Duodenal mucosa (tissue), 2 donors: Measurements from ENCODE around the gene GGA1.
A peak's percentile ranks its signal among the peaks of the same experiment; 100 is the strongest.

Experiments
- H3K27ac ChIP-seq: one replicate; pipeline ENCODE4 v1.7.0; 2013; ENCODE audit warnings: low read depth, low read length
- H3K27me3 ChIP-seq, 2 donors: one replicate each; pipeline ENCODE4 v1.7.0; 2013; ENCODE audit warnings: low read length in 2 of 2, control low read depth in 1 of 2; ENCODE audit not compliant: insufficient read depth in 2 of 2, control insufficient read depth in 1 of 2
- H3K36me3 ChIP-seq, 2 donors: one replicate each; pipeline ENCODE4 v1.7.0; 2013; ENCODE audit warnings: low read length in 2 of 2, control low read depth in 1 of 2; ENCODE audit not compliant: insufficient read depth in 2 of 2, control insufficient read depth in 1 of 2
- H3K4me1 ChIP-seq, 2 donors: one replicate each; pipeline ENCODE4 v1.7.0; 2013; ENCODE audit warnings: low read length in 2 of 2, control low read depth in 1 of 2; ENCODE audit not compliant: insufficient read depth in 2 of 2, control insufficient read depth in 1 of 2
- H3K4me3 ChIP-seq, 2 donors: one replicate each; pipeline ENCODE4 v1.7.0; 2013; ENCODE audit warnings: low read length in 2 of 2, low read depth in 1 of 2
- H3K9ac ChIP-seq, 2 donors: one replicate each; pipeline ENCODE4 v1.7.0; 2013; ENCODE audit warnings: low read length in 2 of 2, low read depth in 1 of 2
- H3K9me3 ChIP-seq, 2 donors: one replicate each; pipeline ENCODE4 v1.7.0; 2013; ENCODE audit warnings: low read length in 2 of 2, control low read depth in 1 of 2; ENCODE audit not compliant: control insufficient read depth in 1 of 2

GGA1 gene

DNA sequence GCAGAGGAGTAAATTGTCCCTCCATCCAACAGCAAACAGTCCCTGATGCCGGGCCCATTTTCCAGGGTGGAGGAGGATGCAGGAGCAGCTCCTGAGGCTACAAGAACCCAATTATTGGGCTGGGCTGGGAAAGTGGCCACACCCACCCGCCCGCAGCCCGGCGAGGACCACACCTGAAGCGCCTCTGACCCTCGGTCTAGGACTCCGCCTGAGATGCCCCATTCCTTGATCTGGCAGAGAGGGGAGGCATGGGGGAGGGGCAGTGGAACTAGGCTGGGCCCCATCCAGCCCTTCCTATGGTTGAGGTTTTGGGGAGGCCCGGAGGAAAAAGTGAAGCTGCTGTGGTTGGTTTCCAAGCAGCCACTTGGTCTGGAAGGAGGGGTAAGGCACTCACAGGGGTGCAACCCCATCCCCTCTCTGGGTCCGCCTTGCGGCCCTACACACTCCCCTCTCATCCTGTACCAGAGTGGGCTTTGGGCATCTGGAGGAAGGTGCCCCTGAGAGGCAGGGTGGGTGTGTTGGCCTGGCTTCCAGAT, 64.4 kb downstream of the GGA1 start:
- no peaks in the 10 kb centered on the region for H3K36me3 ChIP-seq
- H3K9ac ChIP-seq = no peak overlapping the region
- no peak overlapping the region for H3K4me3 ChIP-seq
- H3K4me1 ChIP-seq = peaks cover 23 to 34% of the 10 kb centered on the region in 2 donors
- H3K9me3 ChIP-seq = no peaks in the 10 kb centered on the region
- no peaks in the 10 kb centered on the region for H3K27me3 ChIP-seq
- H3K27ac ChIP-seq = no peak overlapping the region

DNA sequence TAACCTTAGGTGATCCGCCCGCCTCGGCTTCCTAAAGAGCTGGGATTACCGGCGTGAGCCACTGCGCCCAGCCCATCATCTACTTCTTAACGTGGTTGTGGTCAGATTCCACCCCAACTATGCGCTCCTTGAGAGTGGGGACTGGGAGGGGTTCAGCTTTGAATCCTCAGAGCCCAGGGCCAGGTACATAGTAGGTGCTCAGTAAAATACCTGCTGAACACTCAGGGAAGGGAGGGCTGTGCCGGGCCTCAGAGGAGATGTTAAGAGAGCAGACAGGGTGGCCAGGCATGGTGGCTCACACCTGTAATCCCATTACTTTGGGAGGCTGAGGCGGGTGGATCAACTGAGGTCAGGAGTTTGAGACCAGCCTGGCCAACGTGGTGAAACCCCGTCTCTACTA, 65.6 kb downstream of the GGA1 start:
- peak overlapping the region; percentile 32 for H3K27ac ChIP-seq
- H3K27me3 ChIP-seq = no peaks in the 10 kb centered on the region
- H3K4me3 ChIP-seq = no peak overlapping the region
- H3K9me3 ChIP-seq = no peaks in the 10 kb centered on the region
- peaks cover 27 to 38% of the 10 kb centered on the region in 2 donors for H3K4me1 ChIP-seq
- H3K36me3 ChIP-seq = no peaks in the 10 kb centered on the region
- H3K9ac ChIP-seq = no peak overlapping the region

DNA sequence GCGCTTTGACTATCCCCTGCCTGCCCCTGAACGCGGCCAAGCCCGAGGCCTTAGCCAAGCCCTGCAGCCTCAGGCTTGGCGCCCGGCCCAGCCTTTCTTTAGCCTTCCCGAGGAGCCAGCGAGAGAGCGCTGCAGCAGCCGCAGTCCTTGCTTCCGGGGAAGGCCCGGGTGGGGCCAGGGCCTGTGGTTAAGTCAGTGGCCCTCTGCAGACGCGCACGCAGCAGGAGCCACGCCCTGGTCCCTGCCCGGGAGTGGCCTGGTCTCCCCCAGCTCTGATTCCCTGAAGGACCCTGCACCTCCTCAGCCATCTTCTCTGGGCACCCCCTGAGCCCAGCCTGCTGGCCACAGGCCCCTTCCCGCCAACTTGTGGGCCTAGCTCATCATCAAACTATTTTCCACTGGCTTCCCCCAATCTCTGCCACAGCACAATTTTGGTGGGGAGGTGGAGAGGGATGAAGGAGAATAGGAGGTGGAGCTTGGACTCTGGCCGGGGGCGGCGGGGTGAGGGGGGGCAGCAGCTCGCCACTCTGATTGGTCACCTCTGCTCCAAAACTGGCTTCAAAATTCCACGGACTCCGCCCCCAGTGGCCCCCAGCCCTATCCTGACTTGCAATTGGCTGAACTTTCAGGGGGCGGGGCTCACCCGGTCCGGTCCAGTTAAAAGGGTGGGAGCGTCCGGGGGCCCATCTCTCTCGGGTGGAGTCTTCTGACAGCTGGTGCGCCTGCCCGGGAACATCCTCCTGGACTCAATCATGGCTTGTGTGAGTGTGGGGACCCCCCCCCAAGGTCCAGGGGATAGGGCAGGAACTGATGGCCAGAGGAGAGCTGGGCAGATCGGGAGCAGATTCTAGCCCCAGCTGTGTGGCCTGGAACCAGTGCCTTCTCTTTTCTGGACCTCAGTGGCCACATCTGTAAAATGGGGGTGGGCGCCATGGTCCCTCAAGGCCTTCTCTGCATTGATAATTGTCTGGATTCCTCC, 66.6 kb downstream of the GGA1 start, which contains the start of gene LGALS1:
TSS of gene LGALS1 (plus strand) at position 686 of the 979 bp plus-strand sequence. CDS start at position 753, 67 bp downstream.
- H3K36me3 ChIP-seq = no peaks in the 10 kb centered on the region
- H3K4me1 ChIP-seq = peaks cover 27 to 38% of the 10 kb centered on the region in 2 donors
- no peaks in the 10 kb centered on the region for H3K27me3 ChIP-seq
- H3K9ac ChIP-seq = peak within 1 kb of the TSS; percentile 72 to 74
- peak within 1 kb of the TSS; percentile 73 for H3K4me3 ChIP-seq
- H3K27ac ChIP-seq = peak within 1 kb of the TSS; percentile 89
- H3K9me3 ChIP-seq = no peaks in the 10 kb centered on the region

DNA sequence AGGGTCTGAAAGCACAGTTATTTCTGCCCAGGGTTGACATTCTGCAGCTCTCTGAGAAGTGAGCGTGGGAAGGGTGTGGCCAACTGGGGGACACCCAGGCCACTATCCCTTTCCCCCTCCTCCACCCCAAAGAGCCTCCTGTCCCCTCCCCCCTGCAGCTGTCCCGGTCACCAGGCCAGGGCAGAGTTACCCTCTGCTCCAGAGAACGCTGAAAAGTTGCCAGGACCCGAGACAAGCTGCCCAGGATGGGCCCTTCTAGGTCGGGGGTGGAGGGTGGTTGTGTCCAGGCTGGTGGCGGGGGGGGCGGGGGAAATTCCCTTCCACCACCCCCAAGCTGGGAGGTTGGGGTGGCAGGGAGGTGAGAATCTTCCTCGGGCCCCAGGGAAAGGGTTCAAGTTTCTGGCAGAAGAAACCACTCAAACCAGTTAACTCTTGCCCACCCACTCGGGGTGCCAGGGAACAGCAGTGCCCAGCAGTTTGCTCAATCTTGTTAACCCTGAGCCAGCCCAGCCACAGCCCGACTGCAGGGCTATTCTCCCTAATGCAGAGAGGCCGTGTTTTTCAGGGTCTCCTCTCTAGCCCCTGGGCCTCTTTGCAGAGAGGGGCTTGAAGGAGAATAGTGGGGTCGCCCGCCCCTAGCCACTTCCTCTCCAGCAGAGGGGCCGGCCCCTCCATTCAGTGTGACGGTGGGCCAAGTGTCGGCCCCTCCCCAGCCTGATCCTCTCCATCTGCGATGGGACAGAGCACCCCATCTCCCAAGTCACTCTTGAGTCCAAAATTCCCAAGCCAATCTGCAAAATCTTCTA, 67.5 kb downstream of the GGA1 start:
- Histone ChIP-seq H3K9ac (peak overlapping the region; percentile 72 to 73), H3K4me3 (peak overlapping the region; percentile 73), H3K4me1 (peaks cover 31 to 46% of the 10 kb centered on the region in 2 donors), H3K36me3 (no peaks in the 10 kb centered on the region), H3K9me3 (no peaks in the 10 kb centered on the region), H3K27me3 (no peaks in the 10 kb centered on the region), H3K27ac (peak overlapping the region; percentile 89)

DNA sequence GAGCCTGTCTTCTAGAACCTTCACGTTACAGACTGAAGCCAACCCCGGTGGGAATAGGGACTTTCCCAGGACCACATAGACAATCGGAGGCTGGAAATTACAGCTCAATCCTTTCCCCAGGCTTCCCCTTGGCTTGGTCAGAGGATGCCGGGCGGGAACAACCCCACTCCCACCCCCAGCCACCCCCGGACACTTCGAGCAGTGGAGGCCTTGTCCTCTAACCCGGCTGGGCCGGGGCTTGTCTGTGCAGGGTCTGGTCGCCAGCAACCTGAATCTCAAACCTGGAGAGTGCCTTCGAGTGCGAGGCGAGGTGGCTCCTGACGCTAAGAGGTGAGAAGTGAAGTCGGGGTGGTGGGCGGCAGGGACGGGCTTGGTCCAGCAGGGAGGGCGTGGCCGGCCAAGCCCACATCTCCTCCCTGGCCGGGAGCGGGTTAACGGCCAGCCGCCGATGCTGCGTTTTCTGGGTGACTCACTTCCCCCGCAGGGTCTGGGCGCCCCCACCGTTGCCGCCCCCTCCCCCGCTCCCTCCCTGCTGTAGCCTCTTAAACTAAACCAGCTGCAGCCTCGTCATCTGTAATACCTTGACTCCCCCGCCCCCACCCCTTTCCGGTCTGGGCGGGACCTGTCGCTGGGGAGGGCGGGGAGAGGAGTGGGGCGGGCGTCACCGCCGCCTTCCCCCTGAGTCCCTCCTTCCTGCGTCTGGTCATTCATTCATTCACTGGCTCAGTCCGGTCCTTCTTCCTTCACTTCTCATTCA, 68.3 kb downstream of the GGA1 start:
- H3K9ac ChIP-seq = peak overlapping the region; percentile 72 to 73
- H3K4me1 ChIP-seq = peaks cover 39 to 54% of the 10 kb centered on the region in 2 donors

DNA sequence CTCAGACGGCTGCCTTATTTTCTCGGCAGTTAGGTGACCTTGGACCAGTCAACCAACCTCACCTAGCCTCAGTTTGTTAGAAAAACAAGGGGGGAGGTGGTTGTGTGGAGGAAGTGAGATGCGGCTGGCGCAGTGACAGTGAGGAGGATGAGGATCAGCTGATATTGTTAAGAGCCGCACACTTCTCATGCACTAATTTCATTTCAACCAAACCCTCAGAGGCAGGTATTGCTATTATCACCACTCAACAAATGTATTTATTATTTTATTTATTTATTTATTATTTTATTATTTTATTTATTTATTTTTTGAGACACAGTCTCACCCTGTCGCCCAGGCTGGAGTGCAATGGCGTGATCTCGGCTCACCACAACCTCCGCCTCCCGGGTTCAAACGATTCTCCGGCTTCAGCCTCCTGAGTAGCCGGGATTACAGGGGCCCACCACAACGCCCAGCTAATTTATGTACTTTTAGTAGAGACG, 68.9 kb downstream of the GGA1 start:
- Histone ChIP-seq H3K27me3 (no peaks in the 10 kb centered on the region), H3K27ac (peak overlapping the region; percentile 89), H3K9ac (peak overlapping the region in 1 of 2 donors; percentile 72), H3K4me1 (peaks cover 35 to 50% of the 10 kb centered on the region in 2 donors), H3K36me3 (no peaks in the 10 kb centered on the region), H3K9me3 (no peaks in the 10 kb centered on the region), H3K4me3 (peak overlapping the region; percentile 73)

More for the DNA sequence above, 68.3 kb downstream of the GGA1 start:
- Histone ChIP-seq H3K27me3 (no peaks in the 10 kb centered on the region), H3K4me3 (peak overlapping the region; percentile 73), H3K27ac (peak overlapping the region; percentile 89), H3K36me3 (no peaks in the 10 kb centered on the region), H3K9me3 (no peaks in the 10 kb centered on the region)

DNA sequence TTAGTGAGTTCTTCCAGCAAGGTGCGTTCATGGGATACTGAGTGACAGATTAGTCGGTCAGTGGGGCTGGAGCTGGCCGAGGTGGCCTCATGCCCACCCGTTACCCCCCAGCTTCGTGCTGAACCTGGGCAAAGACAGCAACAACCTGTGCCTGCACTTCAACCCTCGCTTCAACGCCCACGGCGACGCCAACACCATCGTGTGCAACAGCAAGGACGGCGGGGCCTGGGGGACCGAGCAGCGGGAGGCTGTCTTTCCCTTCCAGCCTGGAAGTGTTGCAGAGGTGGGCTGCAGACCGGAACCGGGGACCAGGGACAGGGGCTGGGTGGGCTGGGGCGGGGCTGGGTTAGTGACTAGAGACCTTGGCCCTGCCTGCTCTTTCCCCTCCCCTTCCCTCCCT, 69.7 kb downstream of the GGA1 start:
- H3K27me3 ChIP-seq = no peaks in the 10 kb centered on the region
- no peak overlapping the region for H3K27ac ChIP-seq
- no peaks in the 10 kb centered on the region for H3K9me3 ChIP-seq
- H3K9ac ChIP-seq = no peak overlapping the region
- H3K4me3 ChIP-seq = no peak overlapping the region
- H3K4me1 ChIP-seq = peaks cover 28 to 43% of the 10 kb centered on the region in 2 donors
- no peaks in the 10 kb centered on the region for H3K36me3 ChIP-seq

DNA sequence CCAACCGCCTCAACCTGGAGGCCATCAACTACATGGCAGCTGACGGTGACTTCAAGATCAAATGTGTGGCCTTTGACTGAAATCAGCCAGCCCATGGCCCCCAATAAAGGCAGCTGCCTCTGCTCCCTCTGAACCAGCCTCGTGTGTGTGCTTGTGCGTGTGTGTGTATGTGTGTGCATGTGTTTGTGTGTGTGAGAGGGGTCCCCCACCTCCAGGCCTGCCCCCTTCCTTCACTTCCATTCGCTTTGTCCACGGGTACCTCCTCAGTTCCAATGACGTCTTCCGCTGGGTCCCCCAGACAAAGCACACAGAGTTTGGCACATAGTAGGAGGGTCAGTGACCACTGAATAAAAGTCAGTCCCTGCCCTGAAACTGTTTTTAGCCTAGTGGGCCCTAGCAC, 71.0 kb downstream of the GGA1 start:
- H3K4me1 ChIP-seq = peaks cover 28 to 36% of the 10 kb centered on the region in 2 donors
- H3K4me3 ChIP-seq = no peak overlapping the region
- H3K9ac ChIP-seq = no peak overlapping the region
- no peaks in the 10 kb centered on the region for H3K27me3 ChIP-seq
- no peaks in the 10 kb centered on the region for H3K9me3 ChIP-seq
- no peaks in the 10 kb centered on the region for H3K36me3 ChIP-seq
- H3K27ac ChIP-seq = no peak overlapping the region

DNA sequence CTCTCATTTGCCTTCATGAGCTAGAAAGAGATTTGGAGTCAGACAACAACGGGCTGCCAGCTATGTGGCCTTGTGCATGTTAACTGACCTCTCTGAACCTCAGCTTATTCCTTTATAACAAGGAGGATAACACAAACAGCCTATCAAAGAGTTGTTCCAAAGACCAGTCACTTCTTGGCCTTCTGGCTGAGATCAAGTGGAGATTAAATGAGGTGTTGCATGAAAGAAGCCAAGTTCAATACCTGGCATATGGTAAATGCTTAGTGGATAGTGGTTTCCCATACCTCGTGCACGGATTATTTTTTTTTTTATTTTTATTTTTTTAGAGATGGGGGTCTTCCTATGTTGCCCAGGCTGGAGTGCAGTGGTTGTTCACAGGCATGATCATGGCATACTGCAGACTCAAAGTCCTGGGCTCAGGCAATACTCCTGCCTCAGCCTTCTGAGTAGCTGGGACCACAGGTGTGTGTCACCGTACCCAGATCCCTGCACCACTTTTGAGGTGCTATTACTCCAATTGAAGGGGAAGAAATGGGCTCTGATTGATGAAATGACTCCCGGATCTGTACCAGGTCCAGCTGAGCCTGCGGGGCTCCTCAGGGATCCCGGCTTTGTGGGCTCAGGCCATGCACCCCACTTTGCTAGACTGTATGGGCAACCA, 71.7 kb downstream of the GGA1 start:
- Histone ChIP-seq H3K9me3 (no peaks in the 10 kb centered on the region), H3K27me3 (no peaks in the 10 kb centered on the region), H3K9ac (no peak overlapping the region), H3K27ac (no peak overlapping the region), H3K4me1 (peaks cover 24 to 34% of the 10 kb centered on the region in 2 donors), H3K36me3 (no peaks in the 10 kb centered on the region), H3K4me3 (no peak overlapping the region)
